HAP-1 (cell line): ENCODE results near the gene SSBP3.

ENCODE experiments used
- DNase-seq, 2 experiments: peaks; one replicate each; pipeline ENCODE4 v3.0.0-alpha.2; 2016 to 2020; ENCODE audit warnings: low spot score in 2 of 2
- H3K27me3 ChIP-seq: fragments of 250-450 bp; sonication (Bioruptor Pico); 2 replicates; pipeline ENCODE4 v1.5.1; 2020; ENCODE audit warnings: low read depth, mild to moderate bottlenecking, moderate library complexity
- H3K36me3 ChIP-seq: fragments of 250-450 bp; sonication (Bioruptor Pico); replicated peaks from 2 replicates; pipeline ENCODE4 v1.5.1; 2020; ENCODE audit warnings: mild to moderate bottlenecking
- H3K4me1 ChIP-seq: fragments of 250-450 bp; sonication (Bioruptor Pico); 2 replicates; pipeline ENCODE4 v1.5.1; 2020; ENCODE audit warnings: mild to moderate bottlenecking
- H3K4me3 ChIP-seq: fragments of 250-450 bp; sonication (Bioruptor Pico); 2 replicates; pipeline ENCODE4 v1.5.1; 2020; ENCODE audit warnings: mild to moderate bottlenecking, moderate library complexity
- H3K9me3 ChIP-seq: fragments of 250-450 bp; sonication (Bioruptor Pico); 2 replicates; pipeline ENCODE4 v1.5.1; 2020; ENCODE audit warnings: mild to moderate bottlenecking, moderate library complexity
- in situ Hi-C: fragments of 300-500 bp; cut with MboI; formaldehyde crosslinking; loops from 3 replicates; pipeline ENCODE4 v1.14.3; 2020; ENCODE audit warnings: low sequenced_read_pairs, inconsistent platforms, mixed read lengths

The SSBP3 gene

DNA sequence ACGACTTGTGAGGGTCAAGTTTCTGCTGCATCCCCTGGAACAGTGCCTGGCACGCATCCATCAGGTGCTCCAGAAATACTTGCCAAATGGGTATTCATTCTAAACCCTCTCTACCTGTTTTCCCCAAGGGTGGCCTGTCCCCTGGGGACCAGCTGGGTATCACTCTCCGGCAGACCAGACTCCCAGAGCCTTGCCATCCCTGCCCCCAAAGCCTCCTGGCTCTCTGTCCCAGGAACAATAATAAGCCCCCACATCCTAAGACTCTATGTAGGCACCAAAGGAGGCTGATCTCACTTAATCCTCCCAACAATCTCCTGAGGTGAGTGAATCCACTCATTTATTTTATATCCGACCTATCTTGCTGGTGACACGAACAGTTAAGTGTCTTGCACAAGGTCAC is 109.5 kb downstream of the SSBP3 start:
- no peak for DNase-seq
- Histone ChIP-seq H3K4me1 (no peaks in the 10 kb centered on the region; the same call in 1 of the 2 replicates), H3K4me3 (no peak overlapping the region), H3K36me3 (no peaks in the 10 kb centered on the region), H3K9me3 (no peaks in the 10 kb centered on the region), H3K27me3 (no peaks in the 10 kb centered on the region)
- in situ Hi-C loops, result no loop called here

- Histone ChIP-seq H3K4me1 (no peaks in the 10 kb centered on the region), H3K9me3 (no peaks in the 10 kb centered on the region), H3K4me3 (no peak overlapping the region), H3K27me3 (no peaks in the 10 kb centered on the region), H3K36me3 (no peaks in the 10 kb centered on the region)
- no peak for DNase-seq
- in situ Hi-C loops, result no loop called here
Measured at GRCh38 chr1:54294887-54295286, 111.3 kb downstream of the SSBP3 start.

- in situ Hi-C loops, result no loop called here
- Histone ChIP-seq H3K27me3 (no peaks in the 10 kb centered on the region), H3K4me1 (peaks cover 6% of the 10 kb centered on the region), H3K36me3 (no peaks in the 10 kb centered on the region), H3K9me3 (no peaks in the 10 kb centered on the region), H3K4me3 (no peak overlapping the region)
- DNase-seq, result no peak
Measured at GRCh38 chr1:54292002-54292911, 113.9 kb downstream of the SSBP3 start.

DNA sequence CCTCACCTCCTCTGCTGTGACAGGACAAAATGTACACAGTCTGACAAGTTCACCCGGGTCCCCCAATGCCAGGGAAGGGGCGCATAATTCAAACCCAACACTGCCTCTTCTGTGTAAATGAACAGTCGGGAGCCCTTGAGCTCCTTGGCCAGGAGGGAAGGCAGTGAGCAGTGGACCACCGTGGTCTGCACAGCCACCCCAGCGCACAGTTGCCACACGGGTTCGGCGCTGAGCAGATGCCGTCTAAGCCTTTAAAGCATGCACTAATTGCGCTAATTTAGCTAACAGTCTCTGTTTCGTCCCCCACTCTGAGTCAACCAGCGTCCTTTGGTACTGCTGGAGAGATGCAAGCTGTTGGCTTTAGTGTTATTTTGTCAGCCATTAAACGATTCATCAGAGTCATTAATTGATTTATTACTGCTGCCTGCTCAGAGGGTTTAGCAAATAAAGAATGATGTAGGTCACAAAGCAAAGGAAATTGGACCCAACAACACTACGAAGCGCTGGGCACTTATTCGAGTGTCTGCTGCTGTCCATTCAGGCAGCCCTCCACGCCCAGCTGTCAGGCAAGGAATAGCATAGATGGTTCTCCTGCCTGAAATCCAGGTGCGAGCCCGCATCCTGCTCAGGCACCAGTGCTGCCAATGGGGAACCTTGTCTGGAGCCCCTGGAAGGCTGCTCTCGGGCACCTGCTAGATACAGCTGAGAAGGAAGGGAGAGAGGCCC is 114.8 kb downstream of the SSBP3 start:
- no peak for DNase-seq
- Histone ChIP-seq H3K4me1 (peaks cover 13% of the 10 kb centered on the region), H3K4me3 (no peak overlapping the region), H3K36me3 (no peaks in the 10 kb centered on the region), H3K9me3 (no peaks in the 10 kb centered on the region), H3K27me3 (no peaks in the 10 kb centered on the region)
- in situ Hi-C loops, result no loop called here

GRCh38 chr1:54290506-54291184 is 115.5 kb downstream of the SSBP3 start:
- in situ Hi-C loops, result no loop called here
- DNase-seq, result no peak
- Histone ChIP-seq H3K4me3 (no peak overlapping the region), H3K4me1 (peaks cover 13% of the 10 kb centered on the region), H3K27me3 (no peaks in the 10 kb centered on the region), H3K9me3 (no peaks in the 10 kb centered on the region), H3K36me3 (no peaks in the 10 kb centered on the region)

- Histone ChIP-seq H3K4me3 (no peak overlapping the region), H3K27me3 (no peaks in the 10 kb centered on the region), H3K4me1 (peaks cover 13% of the 10 kb centered on the region), H3K36me3 (no peaks in the 10 kb centered on the region), H3K9me3 (no peaks in the 10 kb centered on the region)
- DNase-seq, result no peak
- in situ Hi-C loops, result no loop called here
Measured at GRCh38 chr1:54289712-54290233, 116.4 kb downstream of the SSBP3 start.

- in situ Hi-C loops, result no loop called here
- Histone ChIP-seq H3K27me3 (no peaks in the 10 kb centered on the region), H3K36me3 (no peaks in the 10 kb centered on the region), H3K9me3 (no peaks in the 10 kb centered on the region), H3K4me1 (peaks cover 13% of the 10 kb centered on the region), H3K4me3 (no peak overlapping the region)
- DNase-seq, result no peak
Measured at GRCh38 chr1:54287801-54288211, 118.4 kb downstream of the SSBP3 start.

DNA sequence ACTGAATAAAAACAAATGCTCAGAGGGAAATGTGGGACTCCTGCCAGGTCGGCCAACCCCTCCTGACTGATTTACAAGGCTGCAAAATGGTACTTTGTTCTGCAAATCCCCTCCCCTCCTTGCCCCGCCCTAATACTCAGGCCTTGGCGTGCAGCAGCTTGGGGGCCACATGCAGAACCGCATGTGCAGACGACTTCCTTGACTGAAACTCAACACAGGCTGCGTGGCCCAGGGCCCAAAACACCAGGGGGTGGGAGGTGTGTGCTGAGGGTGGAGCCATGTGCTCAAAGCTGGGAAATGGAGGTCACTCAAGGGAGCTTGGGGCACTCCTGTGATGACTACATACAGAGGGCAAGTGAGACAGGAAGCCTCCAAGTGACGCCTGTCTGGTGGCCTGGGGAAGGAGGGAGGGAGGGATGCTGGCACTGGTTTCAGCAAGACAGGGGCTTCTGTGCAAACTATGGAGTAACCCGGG is 119.0 kb downstream of the SSBP3 start:
- Histone ChIP-seq H3K36me3 (no peaks in the 10 kb centered on the region), H3K4me1 (peaks cover 13% of the 10 kb centered on the region), H3K4me3 (no peak overlapping the region), H3K27me3 (no peaks in the 10 kb centered on the region), H3K9me3 (no peaks in the 10 kb centered on the region)
- in situ Hi-C loops, result no loop called here
- DNase-seq, result peak; percentile 71 to 90

- Histone ChIP-seq H3K9me3 (no peaks in the 10 kb centered on the region), H3K27me3 (no peaks in the 10 kb centered on the region), H3K36me3 (no peaks in the 10 kb centered on the region), H3K4me1 (peaks cover 13% of the 10 kb centered on the region), H3K4me3 (no peak overlapping the region)
- no peak for DNase-seq
- in situ Hi-C loops, result no loop called here
Measured at GRCh38 chr1:54285815-54286345, 120.3 kb downstream of the SSBP3 start.

- H3K36me3 ChIP-seq, result no peaks in the 10 kb centered on the region
- no peak overlapping the region for H3K4me3 ChIP-seq
- no peaks in the 10 kb centered on the region for H3K27me3 ChIP-seq
- H3K4me1 ChIP-seq, result peaks cover 13% of the 10 kb centered on the region
- no peaks in the 10 kb centered on the region for H3K9me3 ChIP-seq
- no peak for DNase-seq
- in situ Hi-C loops, result no loop called here
Measured at GRCh38 chr1:54284781-54285529, 121.2 kb downstream of the SSBP3 start.

- Histone ChIP-seq H3K4me1 (peaks cover 13% of the 10 kb centered on the region), H3K36me3 (no peaks in the 10 kb centered on the region), H3K4me3 (no peak overlapping the region), H3K9me3 (no peaks in the 10 kb centered on the region), H3K27me3 (no peaks in the 10 kb centered on the region)
- in situ Hi-C loops, result no loop called here
- DNase-seq, result no peak
Measured at GRCh38 chr1:54283635-54284385, 122.4 kb downstream of the SSBP3 start.

DNA sequence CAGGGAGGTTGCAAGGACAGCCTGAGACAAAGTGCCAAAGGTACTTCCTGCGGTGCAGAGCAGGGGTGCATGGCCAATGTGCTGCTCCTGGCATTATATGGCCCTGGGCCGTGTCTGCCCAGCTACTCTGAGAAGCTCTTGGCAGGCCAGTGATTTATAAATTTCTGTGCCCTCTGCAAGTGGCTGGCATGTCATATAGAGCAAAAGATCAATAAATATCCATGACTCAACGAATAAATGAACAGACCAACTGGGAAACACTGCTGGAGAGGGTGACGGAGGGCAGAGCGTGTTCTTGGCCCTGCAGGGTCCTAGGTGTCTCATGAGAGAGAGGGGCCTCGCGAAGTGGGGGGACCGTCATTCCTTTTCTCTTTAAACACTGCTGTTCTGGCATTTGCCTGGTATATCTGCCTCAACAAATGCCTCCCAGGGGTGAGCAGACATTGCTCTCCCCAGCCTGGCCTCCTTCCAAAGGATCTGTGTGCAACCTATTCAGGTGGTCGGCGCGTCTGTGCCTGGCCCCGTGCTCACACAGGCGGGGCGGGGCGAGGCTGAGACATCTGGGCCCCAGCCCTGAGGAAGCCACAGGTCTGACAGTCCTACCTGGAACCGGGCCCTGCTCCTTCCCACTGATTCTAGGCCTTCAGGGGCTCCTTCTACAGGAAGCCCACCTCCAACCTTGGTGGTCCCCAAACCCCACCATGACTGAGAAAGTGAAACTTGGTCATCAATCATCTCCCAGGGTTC is 123.9 kb downstream of the SSBP3 start:
- Histone ChIP-seq H3K4me3 (no peak overlapping the region), H3K4me1 (peaks cover 7% of the 10 kb centered on the region), H3K9me3 (no peaks in the 10 kb centered on the region), H3K27me3 (no peaks in the 10 kb centered on the region), H3K36me3 (no peaks in the 10 kb centered on the region)
- in situ Hi-C loops, result no loop called here
- DNase-seq, result no peak
